GM12892 (cell line): ENCODE measurements around the gene C3orf22.

Experiments used
- POLR2A ChIP-seq: IDR thresholded peaks from 2 replicates; pipeline ENCODE4 v1.6.1; 2011; ENCODE audit warnings: low read depth, low read length, control low read depth
- TAF1 ChIP-seq: IDR thresholded peaks from 2 replicates; pipeline ENCODE4 v1.6.1; 2011; ENCODE audit warnings: low read depth, mild to moderate bottlenecking, control low read depth, low read length, borderline replicate concordance

GRCh38 chr3:126512916-126513650 lies 45.6 kb downstream of the C3orf22 start:
- TF ChIP-seq POLR2A (no peak), TAF1 (no peak)
